GM20431 (cell line): ENCODE results near the gene TIMM23B.
"Not testable (repeated sequence)": the region's sequence is repeated elsewhere in the genome, so short reads cannot be mapped to it uniquely, and the experiment has no call there.

ENCODE experiments used
- in situ Hi-C: fragments of 300-500 bp; cut with MseI, MboI; formaldehyde crosslinking; loops from one replicate; pipeline ENCODE4 v1.15.0; 2020; ENCODE audit warnings: low sequenced_read_pairs; ENCODE audit not compliant: unreplicated experiment

Gene TIMM23B, protein sequence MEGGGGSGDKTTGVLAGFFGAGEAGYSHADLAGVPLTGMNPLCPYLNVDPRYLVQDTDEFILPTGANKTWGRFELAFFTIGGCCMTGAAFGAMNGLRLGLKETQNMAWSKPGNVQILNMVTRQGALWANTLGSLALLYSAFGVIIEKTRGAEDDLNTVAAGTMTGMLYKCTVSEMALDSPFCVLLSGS

DNA sequence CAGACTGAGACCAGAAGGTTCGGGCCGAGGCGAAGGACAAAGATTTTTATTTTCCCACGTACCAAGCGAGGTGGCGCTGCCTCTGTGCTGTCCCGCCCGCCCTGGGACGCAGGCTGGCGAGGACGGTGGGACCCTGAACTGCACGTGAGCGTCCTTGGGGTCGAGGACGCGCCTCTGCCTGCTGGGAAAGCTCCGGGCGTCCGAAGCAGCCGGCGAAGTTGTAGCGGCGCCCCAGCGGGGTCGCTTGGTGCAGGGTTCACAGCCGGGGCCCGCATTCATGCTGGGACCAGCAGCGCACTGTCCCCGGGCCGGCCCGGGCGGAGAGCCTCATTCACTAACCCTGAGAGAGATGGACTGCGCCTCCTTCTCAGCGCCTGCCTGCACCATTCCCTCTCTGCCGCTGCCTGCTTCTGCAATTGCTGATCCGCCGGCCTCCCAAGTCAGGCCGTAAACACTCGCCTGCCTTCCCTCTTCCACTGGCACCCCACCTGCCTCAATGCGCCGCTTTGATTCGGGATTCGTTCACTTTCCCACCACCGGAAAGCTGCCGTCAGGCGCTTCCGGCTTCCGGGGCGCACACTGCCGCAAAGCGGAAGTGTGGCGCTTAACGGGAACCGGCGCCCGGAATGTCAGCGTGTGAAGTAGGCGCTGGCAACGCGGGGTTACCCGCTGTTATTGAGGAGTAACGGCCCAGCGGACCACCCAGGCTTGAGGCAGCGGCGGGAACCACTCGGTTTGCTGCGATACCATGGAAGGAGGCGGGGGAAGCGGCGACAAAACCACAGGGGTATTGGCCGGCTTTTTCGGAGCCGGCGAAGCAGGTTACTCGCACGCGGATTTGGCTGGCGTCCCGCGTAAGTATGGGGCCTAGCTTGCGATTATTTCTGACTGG, at the start of gene TIMM23B, which contains the start of gene PARG:
TSS of gene TIMM23B (plus strand) at position 607 of the 892 bp plus-strand sequence. CDS start at position 749, 142 bp downstream.
TSS of gene PARG (minus strand) at position 581 of the 892 bp plus-strand sequence. CDS start at position 279, 302 bp downstream.
- in situ Hi-C loops = not testable (repeated sequence)

DNA sequence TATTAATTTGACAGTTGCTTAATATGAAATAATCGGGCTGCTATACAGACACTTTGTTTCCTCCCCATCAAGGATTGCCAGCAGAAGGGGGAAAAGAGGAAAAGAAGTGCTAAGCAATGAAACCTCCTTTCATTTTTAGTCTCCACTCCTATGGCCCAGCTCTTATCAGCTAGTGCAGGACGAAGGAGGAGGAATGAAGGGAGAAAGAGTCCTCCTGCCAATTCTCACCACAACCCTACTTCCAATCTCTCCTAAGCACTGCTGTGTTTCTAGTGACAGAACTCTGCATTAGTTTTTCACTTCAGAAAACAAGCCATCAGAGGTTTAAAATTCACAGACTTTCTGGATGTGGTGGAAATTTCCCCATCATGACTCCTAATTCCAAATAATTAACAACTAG, 41.9 kb upstream of the TIMM23B start:
- in situ Hi-C loops = not testable (repeated sequence)

DNA sequence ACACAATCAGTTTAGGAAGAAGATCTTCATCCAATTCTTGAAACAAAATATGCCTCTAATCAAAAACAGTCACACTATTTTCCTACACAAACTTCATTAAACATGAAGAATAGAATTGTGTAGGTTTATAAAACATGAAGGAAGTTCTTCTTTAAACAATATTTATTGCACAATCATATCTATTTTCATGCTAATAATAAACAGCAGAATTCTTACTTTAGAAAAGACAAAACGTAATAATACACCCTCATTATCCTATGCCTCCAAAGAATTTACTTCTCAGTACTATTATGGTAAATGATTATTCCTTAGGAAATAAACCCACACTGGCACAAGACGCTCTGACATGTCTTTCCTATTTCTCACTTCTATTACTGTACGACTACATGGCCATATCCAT, 41.4 kb upstream of the TIMM23B start:
- in situ Hi-C loops = not testable (repeated sequence)

DNA sequence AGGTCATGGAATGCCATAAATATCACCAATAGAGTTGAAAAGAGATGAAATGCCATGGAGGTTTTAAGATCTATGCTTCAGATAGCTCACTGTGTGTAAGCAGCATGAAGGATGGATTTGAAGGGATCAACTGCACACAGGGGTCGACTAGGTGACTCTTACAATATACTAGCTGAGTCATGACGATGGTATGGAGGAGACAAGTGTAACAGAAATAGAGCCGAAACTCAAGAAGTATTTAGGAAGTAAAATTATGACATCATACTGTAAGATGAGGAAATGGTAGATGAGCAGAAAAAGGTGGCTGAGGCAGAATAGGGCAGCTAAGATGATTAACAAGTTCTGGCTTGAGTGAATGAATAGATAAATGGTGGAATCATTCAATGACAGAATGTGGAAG, 38.0 kb upstream of the TIMM23B start:
- in situ Hi-C loops = not testable (repeated sequence)

DNA sequence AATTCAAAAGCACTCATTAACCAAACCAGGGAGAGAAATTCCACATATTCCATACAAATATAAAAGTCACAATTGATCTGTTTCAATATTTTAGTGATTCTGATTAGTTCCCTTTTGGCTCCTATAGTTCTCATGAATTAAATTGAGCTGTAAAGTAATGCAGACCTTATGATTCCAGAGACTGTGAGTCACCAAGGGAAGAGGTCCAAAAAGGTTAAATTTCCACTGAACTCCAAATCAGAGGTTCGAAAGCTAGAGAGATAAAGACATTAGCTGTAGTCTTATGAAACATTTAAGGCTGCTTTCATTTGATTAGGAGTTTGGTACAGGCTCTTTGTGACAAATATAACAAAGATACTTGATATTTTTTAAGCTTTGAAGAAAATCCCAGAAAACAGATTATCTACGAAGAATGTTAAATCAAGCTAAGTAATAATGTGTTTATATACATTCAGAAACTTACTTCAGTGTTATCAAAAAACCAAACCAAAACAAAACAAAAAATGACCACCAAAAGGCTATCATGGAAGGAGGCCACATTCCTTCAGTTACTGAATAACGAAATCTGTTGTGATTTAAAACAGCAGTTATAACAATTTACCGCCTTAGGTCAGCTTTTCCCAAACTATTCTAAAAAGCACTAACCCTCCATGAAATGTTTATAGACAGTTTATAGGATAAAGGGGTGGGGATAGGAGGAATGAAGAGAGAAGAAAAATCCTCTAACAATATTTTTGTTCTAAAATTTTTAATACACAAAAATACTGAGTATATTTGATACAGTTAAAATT, 33.4 kb upstream of the TIMM23B start:
- in situ Hi-C loops = not testable (repeated sequence)

DNA sequence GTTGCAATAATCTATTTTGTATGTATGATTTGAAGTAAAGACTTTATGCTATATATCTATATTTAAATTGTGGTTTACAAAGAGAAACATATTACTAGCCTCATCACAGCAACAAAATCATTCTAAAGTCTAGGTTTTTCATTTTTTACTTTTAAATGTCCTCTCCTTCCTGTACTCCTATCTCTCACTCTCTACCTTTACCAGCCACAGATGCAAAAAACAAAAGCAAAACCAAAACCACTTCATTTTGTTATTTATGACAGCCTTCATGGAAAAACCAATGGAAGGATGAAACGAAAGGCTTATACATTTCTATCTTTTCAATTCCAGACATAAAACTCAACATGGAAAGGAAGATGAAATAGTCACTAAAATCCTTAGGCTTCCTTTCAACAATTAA, 31.6 kb upstream of the TIMM23B start:
- in situ Hi-C loops = not testable (repeated sequence)

DNA sequence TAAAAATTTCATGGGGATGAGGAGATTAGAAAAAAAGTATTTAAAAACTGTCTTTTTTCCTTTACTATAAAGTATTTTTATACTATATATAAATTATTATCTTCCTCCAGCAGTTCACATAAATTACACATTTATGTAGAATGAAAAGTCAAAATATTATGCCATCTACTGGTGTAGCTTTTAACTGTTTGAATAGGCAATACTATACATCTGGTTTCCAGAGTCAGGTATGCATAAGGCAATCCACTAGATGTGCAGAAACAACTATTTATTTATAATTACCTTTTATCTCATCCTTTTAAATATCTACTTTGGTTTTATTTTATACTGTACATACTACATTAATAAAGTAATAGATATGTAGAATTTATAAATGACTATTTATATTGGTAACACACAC, 25.4 kb upstream of the TIMM23B start:
- in situ Hi-C loops = not testable (repeated sequence)

DNA sequence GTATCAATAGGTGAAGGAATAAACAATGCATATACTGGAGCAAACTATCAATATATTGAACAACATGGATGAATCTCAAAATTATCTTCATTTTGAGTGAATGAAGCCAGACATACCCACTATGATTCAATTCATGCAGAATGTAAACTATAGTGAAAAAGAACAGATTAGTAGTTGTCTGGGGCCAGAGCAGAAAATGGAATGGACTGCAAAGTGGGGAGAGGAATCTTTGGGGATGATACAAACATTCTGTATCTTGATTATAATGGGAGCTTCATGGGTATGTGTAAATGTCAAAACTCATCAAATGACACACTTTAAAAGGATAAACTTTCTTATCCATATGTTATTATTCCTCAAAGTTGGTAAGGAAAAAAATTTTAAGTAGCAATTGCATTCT, 23.9 kb upstream of the TIMM23B start:
- in situ Hi-C loops = not testable (repeated sequence)

DNA sequence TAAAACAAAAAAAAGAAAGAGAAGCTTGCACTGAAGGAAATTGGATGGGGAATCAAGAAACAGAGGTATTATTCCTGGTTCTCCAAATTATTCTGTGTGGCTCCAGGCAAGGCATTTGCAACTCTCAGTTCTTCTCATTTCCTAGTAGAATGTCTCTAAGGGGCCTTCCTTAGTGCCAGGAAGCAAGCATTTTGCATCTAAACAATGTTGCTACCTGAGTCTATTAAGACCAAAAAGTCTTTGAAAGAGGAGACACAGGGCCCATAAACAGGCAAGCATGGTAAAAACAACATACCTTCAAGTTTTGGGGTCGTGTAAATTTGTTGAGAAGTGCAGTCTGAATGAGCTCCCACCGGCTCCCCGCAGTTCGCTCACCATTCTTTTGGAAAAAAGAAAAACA, 19.8 kb upstream of the TIMM23B start:
- in situ Hi-C loops = not testable (repeated sequence)

DNA sequence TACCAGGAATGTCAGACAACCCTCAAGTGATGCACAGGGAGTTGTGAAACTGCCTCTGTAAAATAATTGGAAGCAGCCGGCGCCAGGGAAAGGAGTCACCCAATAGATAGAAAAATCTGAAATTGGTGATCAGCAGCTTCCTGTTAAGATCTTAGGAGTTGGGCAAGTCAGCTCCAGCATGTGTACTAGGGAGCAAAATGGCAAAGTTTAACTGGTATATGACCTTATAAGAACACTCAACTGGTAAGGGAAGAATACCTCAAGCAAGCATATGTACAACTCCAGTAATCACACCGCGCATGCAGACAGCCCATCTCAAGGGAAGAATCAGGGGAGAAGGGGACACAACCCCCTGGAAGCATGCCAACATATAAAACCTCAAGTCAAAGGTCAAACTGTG, 18.3 kb upstream of the TIMM23B start:
- in situ Hi-C loops = not testable (repeated sequence)

DNA sequence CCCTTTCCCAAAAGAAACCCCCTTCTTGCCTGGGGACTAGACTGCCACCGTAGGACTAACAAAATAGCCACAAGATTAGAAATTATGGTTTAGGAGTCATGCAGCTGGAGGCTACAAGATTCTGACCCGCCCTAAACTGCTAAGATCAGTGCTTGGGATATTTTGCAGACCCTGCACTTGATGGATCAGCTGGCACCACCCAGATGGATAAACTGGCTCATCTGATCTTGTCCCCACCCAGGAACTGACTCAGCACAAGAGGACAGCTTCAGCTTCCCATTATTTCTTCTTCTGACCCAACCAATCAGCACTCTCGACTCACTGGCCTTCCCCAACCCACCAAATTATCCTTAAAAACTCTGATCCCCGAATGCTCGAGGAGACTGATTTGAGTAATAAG, 10.6 kb upstream of the TIMM23B start:
- in situ Hi-C loops = not testable (repeated sequence)

DNA sequence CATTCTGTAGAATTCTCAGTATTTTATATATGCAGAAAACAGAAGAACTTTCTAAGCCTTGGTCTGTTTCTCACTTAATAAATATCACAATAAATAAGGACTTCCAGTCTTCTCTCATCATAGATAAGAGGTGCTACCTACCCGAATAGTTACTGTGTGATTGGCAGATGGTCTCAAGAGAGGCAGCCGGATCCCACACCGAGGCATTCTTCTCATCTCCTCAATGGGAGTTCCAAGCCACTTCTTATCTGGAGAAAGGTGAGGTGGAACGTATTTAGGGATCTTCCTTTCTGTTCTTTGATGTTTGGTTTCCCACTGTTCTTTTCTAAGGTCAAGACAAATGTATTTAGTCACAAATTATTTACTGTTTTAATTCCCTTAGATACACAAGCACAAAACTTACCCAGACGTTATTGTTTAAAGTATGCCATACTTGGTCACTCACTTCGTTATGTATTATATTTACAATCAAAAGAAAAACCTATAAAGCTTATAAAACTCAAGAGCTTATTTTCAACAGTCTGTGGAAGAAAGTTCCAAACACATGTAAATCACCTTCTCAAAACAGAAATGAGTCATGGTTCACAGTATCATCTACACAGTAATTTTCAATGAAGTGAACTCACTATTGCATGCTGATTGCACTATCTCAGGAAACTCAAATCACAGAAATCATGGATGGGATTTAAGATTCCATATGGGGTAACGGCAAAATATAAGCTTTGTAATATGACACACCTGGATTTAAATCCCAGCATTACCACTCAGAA, 9.7 kb upstream of the TIMM23B start:
- in situ Hi-C loops = not testable (repeated sequence)

DNA sequence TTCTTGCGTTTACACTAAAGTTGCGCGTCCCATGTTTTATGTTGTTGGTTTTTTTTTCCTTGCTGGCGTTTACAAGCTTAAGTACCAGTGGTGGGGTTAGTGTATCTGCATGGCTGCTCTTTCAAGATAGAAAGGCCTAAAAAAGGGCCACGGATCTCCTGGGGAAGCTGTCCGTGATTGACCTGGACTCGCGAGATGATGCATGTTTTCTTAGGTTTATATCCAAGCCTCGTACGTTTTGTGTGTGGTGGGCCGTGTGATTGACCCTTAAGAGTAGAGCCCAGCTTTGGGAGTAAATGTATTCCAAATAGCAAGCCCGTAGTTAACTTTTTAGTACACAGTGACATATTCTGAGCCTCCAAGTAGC, 469 bp downstream of the TIMM23B start:
- in situ Hi-C loops = not testable (repeated sequence)

DNA sequence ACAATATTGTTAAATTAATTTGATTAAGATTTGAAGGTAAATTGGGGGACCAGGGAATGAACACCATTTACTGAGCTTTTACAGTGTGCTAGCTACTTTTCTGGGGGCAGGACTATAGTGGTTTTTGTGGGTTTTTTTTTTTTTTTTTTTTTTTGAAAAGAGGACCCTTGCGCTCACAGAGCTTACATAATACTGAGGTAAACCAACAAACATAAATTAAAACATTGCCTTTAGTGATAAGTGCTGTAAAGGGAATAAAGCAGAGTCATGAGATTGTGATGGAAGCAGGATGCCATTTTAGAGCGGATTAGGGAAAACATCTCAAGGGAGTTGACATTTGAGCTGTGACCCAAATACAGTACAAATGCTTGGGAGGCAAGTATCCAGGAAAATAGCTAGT, 1.8 kb downstream of the TIMM23B start:
- in situ Hi-C loops = not testable (repeated sequence)

DNA sequence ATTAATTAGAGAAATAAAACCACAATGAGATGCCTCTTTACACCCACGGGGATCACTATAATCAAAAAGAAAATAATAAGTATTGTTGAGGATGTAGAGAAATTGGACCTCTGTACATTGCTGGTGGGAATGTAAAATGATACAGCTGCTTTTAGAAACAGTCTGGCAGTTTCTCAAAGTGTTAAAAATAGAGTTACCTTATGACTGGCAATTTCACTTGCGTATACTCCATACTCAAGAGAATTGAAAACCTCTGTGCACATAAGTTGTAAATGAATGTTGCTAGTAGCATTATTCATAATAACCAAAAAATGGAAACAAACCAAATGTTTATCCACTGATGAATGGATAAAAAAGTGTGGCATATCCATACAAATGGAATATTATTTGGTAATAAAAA, 6.3 kb downstream of the TIMM23B start:
- in situ Hi-C loops = not testable (repeated sequence)

DNA sequence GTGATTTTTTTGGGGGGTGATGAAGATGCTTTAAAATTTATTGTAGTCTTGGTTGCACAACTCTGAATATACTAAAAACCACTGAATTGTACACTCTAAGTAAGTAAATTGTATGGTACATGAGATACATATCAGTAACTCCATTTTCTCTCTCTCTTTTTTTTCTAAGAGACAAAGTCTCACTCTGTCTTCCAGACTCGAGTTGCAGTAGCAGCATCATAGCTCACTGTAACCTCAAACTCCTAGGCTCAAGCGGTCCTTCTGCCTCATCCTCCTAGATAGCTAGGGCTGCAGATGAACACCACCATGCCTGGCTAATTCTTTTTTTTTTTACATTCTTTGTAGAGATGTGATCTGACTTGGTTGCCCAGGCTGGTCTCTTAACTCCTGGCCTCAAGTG, 6.9 kb downstream of the TIMM23B start:
- in situ Hi-C loops = not testable (repeated sequence)

DNA sequence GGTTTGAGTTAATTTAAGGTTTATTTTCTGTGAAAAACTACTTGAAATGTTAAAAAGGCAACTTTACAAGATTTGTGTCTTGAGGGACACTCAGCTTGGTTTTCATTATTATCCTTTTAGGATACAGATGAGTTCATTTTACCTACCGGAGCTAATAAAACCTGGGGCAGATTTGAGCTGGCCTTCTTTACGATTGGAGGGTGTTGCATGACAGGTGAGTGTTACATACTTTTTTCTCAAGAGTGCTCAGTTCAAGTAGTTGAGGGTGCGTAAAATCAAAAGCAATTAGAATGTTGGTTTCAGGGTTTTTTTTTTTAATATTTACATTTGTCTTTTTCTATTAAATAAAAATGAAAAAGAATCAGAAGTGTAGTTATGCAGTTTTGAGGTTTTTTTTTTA, 10.2 kb downstream of the TIMM23B start:
- in situ Hi-C loops = not testable (repeated sequence)

DNA sequence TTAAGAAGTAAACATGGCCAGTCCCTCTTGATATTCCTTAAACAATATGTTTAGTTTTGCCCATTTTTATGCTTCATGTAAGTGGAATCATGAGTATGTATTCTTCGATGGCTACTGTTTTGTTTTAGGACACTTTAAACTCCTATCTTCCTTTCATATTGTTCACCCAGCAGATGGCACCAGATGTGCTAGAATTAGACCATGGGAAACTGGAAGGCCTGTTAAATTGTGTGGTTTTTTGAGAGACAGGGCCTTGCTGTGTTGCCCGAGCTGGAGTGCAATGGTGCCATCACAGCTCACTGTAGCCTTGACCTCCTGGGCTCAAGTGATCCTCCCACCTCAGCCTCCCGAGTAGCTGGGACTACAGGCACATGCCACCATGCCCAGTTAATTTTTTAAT, 11.3 kb downstream of the TIMM23B start:
- in situ Hi-C loops = not testable (repeated sequence)

DNA sequence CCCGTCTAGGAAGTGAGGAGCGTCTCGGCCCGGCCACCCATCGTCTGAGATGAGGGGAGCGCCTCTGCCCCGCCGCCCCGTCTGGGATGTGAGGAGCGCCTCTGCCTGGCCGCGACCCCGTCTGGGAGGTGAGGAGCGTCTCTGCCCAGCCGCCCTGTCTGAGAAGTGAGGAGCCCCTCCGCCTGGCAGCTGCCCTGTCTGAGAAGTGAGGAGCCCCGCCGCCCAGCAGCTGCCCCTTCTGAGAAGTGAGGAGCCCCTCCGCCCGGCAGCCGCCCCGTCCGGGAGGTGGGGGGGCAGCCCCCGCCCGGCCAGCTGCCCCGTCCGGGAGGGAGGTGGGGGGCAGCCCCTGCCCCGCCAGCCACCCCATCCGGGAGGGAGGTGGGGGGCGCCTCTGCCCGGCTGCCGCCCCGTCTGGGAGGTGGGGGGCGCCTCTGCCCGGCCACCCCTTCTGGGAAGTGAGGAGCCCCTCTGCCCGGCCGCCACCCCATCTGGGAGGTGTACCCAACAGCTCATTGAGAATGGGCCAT, 28.5 kb downstream of the TIMM23B start:
- in situ Hi-C loops = not testable (repeated sequence)

DNA sequence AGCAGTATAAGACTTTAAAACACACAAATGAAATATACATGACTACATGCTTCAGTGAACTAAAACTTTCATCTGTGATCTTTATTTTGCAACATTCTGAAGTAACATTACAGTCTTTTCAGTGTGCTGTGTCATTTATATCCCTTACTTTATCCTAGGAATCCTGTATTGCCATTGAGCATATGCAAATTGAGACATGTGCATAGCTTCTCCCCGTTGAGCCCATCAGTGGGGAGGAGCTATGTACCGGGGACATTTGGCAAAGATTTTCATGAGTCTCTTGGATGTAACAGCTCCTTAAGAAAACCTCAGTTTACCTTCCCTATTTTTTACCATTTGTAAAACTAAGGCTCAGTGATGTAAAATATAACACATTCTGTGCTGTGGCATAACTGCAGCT, 29.6 kb downstream of the TIMM23B start:
- in situ Hi-C loops = not testable (repeated sequence)
